Neural cell (in vitro differentiated cells): ENCODE measurements around the gene AK1. TPM values are rescaled to one million over a fixed set of nuclear protein-coding genes. Genes with fewer than 3 reads are reported as not detected.
A peak's percentile ranks its signal among the peaks of the same experiment; 100 is the strongest.

Experiments
- H2AFZ ChIP-seq: fragments of 200-600, 300-800 bp; sonication (generic), shearing (Covaris generic); 2 replicates; pipeline ENCODE4 v1.6.0; 2014; ENCODE audit warnings: low read depth, mild to moderate bottlenecking, antibody characterized with exemption, low read length, moderate library complexity
- H3F3A ChIP-seq: fragments of 200-600 bp; shearing (Covaris generic); 2 replicates; pipeline ENCODE4 v1.6.1; 2016; ENCODE audit warnings: mild to moderate bottlenecking, moderate library complexity, mixed read lengths, antibody characterized with exemption, low read length; ENCODE audit not compliant: insufficient read depth, poor library complexity, severe bottlenecking
- H3K27ac ChIP-seq: fragments of 200-600, 300-800 bp; sonication (generic), shearing (Covaris generic); 2 replicates; pipeline ENCODE4 v1.5.1; 2014; ENCODE audit warnings: mild to moderate bottlenecking, low read length, moderate library complexity
- H3K27me3 ChIP-seq: fragments of 300-800, 200-600 bp; sonication (generic), shearing (Covaris generic); 2 replicates; pipeline ENCODE4 v1.6.0; 2014; ENCODE audit warnings: mild to moderate bottlenecking, low read depth, low read length, moderate library complexity; ENCODE audit not compliant: insufficient read depth
- H3K36me3 ChIP-seq: fragments of 300-800, 200-600 bp; sonication (generic), shearing (Covaris generic); 2 replicates; pipeline ENCODE4 v1.5.1; 2014; ENCODE audit warnings: mild to moderate bottlenecking, antibody characterized with exemption, low read length, moderate library complexity; ENCODE audit not compliant: insufficient read depth
- H3K4me2 ChIP-seq: fragments of 300-800, 200-600 bp; sonication (generic), shearing (Covaris generic); 2 replicates; pipeline ENCODE4 v1.6.0; 2014; ENCODE audit warnings: mild to moderate bottlenecking, low read length
- H3K4me3 ChIP-seq: fragments of 300-800, 200-600 bp; sonication (generic), shearing (Covaris generic); 2 replicates; pipeline ENCODE4 v1.5.1; 2014; ENCODE audit warnings: mild to moderate bottlenecking, low read length, moderate library complexity
- H3K79me2 ChIP-seq: fragments of 200-600 bp; shearing (Covaris generic); replicated peaks from 2 replicates; pipeline ENCODE4 v1.6.0; 2014; ENCODE audit warnings: mild to moderate bottlenecking, low read length, moderate library complexity; ENCODE audit not compliant: insufficient read depth
- H3K9ac ChIP-seq: fragments of 300-800, 200-600 bp; sonication (generic), shearing (Covaris generic); 2 replicates; pipeline ENCODE4 v1.6.1; 2016; ENCODE audit warnings: mild to moderate bottlenecking, low read length, mixed read lengths
- H3K9me2 ChIP-seq: fragments of 200-600 bp; shearing (Covaris generic); 2 replicates; pipeline ENCODE4 v1.6.1; 2016; ENCODE audit warnings: mild to moderate bottlenecking, low read length, mixed read lengths; ENCODE audit not compliant: insufficient read depth
- H3K9me3 ChIP-seq: fragments of 200-600, 300-800 bp; sonication (generic), shearing (Covaris generic); 2 replicates; pipeline ENCODE4 v1.6.1; 2016; ENCODE audit warnings: mild to moderate bottlenecking, mixed run types, low read length, moderate library complexity, mixed read lengths
- H4K20me1 ChIP-seq: fragments of 200-600 bp; shearing (Covaris generic); 2 replicates; pipeline ENCODE4 v1.6.1; 2016; ENCODE audit warnings: mild to moderate bottlenecking, mixed run types; ENCODE audit not compliant: insufficient read depth
- CTCF ChIP-seq: fragments of 450-650 bp; IDR thresholded peaks from 2 replicates; pipeline ENCODE4 v1.5.1; 2014; ENCODE audit warnings: antibody characterized with exemption, mild to moderate bottlenecking, moderate library complexity; ENCODE audit not compliant: poor library complexity, severe bottlenecking
- EP300 ChIP-seq: fragments of 450-650 bp; conservative IDR thresholded peaks from 2 replicates; pipeline ENCODE4 v1.6.1; 2014; ENCODE audit warnings: antibody characterized with exemption, mild to moderate bottlenecking, moderate library complexity; ENCODE audit not compliant: poor library complexity, severe bottlenecking
- EZH2 ChIP-seq: fragments of 200-600, 300-800 bp; shearing (Covaris generic), sonication (generic); IDR thresholded peaks from 2 replicates; pipeline ENCODE4 v1.6.1; 2014; ENCODE audit warnings: antibody characterized with exemption, low read length, borderline replicate concordance, mild to moderate bottlenecking; ENCODE audit not compliant: insufficient read depth, poor library complexity, severe bottlenecking
- MXI1 ChIP-seq: fragments of 450-650 bp; conservative IDR thresholded peaks from 2 replicates; pipeline ENCODE4 v1.6.1; 2014; ENCODE audit warnings: antibody characterized with exemption, mild to moderate bottlenecking; ENCODE audit not compliant: poor library complexity, severe bottlenecking
- POLR2AphosphoS5 ChIP-seq: IDR thresholded peaks from 2 replicates; pipeline ENCODE4 v1.6.1; 2012
- RAD21 ChIP-seq: fragments of 450-650 bp; conservative IDR thresholded peaks from 2 replicates; pipeline ENCODE4 v1.6.1; 2014; ENCODE audit warnings: antibody characterized with exemption, mild to moderate bottlenecking, moderate library complexity
- SMC3 ChIP-seq: fragments of 450-650 bp; conservative IDR thresholded peaks from 2 replicates; pipeline ENCODE4 v1.6.1; 2014; ENCODE audit warnings: antibody characterized with exemption, mild to moderate bottlenecking, moderate library complexity; ENCODE audit not compliant: poor library complexity
- TAF1 ChIP-seq: IDR thresholded peaks from 2 replicates; pipeline ENCODE4 v1.6.1; 2012; ENCODE audit warnings: low read depth
- polyA minus RNA-seq: library from RNA; depleted of rRNA, polyadenylated mRNA; stranded (reverse); fragments of >200 nt; gene quantifications from 2 replicates; pipeline ENCODE4 v1.2.3, GENCODE V29; 2014
- polyA plus RNA-seq: library from polyadenylated mRNA; depleted of rRNA; stranded (reverse); fragments of >200 nt; gene quantifications from 2 replicates; pipeline ENCODE4 v1.2.3, GENCODE V29; 2014
- TF ChIP-seq, protein P1 (sequence below): IDR thresholded peaks from 2 replicates; pipeline ENCODE4 v1.6.1; 2012; ENCODE audit warnings: borderline replicate concordance

AK1 gene
- polyA plus RNA-seq (105 and 137 TPM in 2 replicates), polyA minus RNA-seq (38.0 and 49.9 TPM in 2 replicates)

GRCh38 chr9:127877566-127877998, at the start of gene AK1:
Gene AK1, minus strand, starts transcription at chr9:127877675. Its CDS starts 3,058 bp downstream, at chr9:127874617.
- no peaks in the 10 kb centered on the region for H3K9me2 ChIP-seq
- peak within 1 kb of the TSS; percentile 73 for H3K4me3 ChIP-seq
- no peaks in the 10 kb centered on the region for H3F3A ChIP-seq
- no peaks in the 10 kb centered on the region for H3K9me3 ChIP-seq
- H3K4me2 ChIP-seq, result peak within 1 kb of the TSS; percentile 87
- H3K27me3 ChIP-seq, result no peaks in the 10 kb centered on the region
- no peaks in the 10 kb centered on the region for H4K20me1 ChIP-seq
- peak within 1 kb of the TSS; percentile 87 for H3K9ac ChIP-seq
- H3K79me2 ChIP-seq, result peaks cover 7% of the 10 kb centered on the region
- H3K27ac ChIP-seq, result peak within 1 kb of the TSS; percentile 51
- peak within 1 kb of the TSS; percentile 93 for H2AFZ ChIP-seq
- no peaks in the 10 kb centered on the region for H3K36me3 ChIP-seq
- TF ChIP-seq SMC3 (no peak), TAF1 (no peak), EZH2 (no peak), CTCF (no peak), EP300 (no peak), MXI1 (peak; percentile 29), RAD21 (no peak), POLR2AphosphoS5 (peak; percentile 83)
- TF ChIP-seq, protein P1, sequence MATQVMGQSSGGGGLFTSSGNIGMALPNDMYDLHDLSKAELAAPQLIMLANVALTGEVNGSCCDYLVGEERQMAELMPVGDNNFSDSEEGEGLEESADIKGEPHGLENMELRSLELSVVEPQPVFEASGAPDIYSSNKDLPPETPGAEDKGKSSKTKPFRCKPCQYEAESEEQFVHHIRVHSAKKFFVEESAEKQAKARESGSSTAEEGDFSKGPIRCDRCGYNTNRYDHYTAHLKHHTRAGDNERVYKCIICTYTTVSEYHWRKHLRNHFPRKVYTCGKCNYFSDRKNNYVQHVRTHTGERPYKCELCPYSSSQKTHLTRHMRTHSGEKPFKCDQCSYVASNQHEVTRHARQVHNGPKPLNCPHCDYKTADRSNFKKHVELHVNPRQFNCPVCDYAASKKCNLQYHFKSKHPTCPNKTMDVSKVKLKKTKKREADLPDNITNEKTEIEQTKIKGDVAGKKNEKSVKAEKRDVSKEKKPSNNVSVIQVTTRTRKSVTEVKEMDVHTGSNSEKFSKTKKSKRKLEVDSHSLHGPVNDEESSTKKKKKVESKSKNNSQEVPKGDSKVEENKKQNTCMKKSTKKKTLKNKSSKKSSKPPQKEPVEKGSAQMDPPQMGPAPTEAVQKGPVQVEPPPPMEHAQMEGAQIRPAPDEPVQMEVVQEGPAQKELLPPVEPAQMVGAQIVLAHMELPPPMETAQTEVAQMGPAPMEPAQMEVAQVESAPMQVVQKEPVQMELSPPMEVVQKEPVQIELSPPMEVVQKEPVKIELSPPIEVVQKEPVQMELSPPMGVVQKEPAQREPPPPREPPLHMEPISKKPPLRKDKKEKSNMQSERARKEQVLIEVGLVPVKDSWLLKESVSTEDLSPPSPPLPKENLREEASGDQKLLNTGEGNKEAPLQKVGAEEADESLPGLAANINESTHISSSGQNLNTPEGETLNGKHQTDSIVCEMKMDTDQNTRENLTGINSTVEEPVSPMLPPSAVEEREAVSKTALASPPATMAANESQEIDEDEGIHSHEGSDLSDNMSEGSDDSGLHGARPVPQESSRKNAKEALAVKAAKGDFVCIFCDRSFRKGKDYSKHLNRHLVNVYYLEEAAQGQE, result no peak

DNA sequence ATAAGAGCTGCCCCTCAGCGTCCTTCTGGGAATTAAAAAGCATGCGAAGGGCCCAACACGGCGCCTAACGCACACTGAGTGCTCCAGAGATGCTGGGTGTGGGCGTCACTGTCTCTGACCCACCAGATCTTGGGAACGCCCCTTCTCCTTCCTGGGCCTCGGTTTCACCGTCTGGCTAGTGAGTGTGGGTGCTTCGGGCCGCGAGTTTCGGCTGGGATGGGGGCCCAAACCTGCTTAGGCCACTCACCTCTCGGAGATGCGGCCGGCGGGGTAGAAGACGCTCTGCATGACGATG, 49.4 kb upstream of the AK1 start:
- Histone ChIP-seq H3F3A (no peaks in the 10 kb centered on the region), H3K9me3 (no peaks in the 10 kb centered on the region), H2AFZ (no peak overlapping the region), H3K36me3 (no peaks in the 10 kb centered on the region), H3K79me2 (no peaks in the 10 kb centered on the region), H3K27me3 (peaks cover 50% of the 10 kb centered on the region), H3K27ac (no peak overlapping the region), H3K4me2 (no peak overlapping the region), H3K9me2 (no peaks in the 10 kb centered on the region), H3K9ac (no peak overlapping the region), H4K20me1 (no peaks in the 10 kb centered on the region), H3K4me3 (peak overlapping the region; percentile 46)
- TF ChIP-seq, protein P1, result no peak
- no peak for TF ChIP-seq RAD21
- no peak for TF ChIP-seq MXI1
- no peak for TF ChIP-seq EP300
- no peak for TF ChIP-seq SMC3
- no peak for TF ChIP-seq TAF1
- TF ChIP-seq POLR2AphosphoS5, result no peak
- no peak for TF ChIP-seq CTCF
- no peak for TF ChIP-seq EZH2
